Activated T-cell treated with anti-CD3 and anti-CD28 coated beads, Interleukin-2, amount 50 U/mL, for 1 hour (primary cell): ENCODE measurements around the gene CDK7.
"Not testable (repeated sequence)": the region's sequence is repeated elsewhere in the genome, so short reads cannot be mapped to it uniquely, and the experiment has no call there.

Experiments used
- DNase-seq: peaks from one replicate; pipeline ENCODE4 v3.0.0-alpha.2; 2020

CDK7 gene

DNA sequence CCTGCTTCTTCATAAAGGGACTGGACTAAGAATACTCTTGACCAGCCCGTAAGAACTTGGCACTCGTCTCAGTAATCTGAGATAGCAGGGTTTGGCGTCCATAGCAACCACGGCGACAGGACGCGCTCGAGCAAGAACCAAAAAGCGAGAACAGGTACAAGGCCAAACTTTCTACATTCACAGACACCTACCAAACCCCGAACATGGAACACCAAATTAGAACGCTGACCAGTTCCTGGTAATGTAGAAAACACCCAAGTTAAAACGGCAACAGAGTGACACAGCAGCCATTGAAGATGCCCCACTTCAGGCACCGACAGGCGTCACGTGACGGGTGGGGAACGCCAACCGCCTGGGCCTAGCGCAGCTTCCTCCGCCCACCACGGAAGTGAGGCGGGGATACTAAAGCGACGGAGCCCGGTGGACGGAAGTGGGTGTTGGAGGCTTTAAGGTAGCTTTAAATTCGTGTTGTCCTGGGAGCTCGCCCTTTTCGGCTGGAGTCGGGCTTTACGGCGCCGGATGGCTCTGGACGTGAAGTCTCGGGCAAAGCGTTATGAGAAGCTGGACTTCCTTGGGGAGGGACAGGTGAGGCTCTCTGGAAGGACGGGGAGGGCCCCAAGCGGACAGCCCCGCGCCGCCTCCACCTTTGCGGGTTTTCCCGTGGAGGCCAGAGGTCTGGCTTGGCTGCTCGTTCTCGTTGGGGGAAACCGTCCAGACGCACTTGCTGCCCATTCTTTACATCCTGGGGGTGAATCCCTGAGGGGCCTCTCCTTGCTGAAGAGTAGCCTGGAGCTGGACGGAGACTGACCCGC, at the start of gene CDK7:
TSS of gene CDK7 (plus strand) at position 430 of the 812 bp plus-strand sequence. CDS start at position 520, 90 bp downstream.
- peak; percentile 89 for DNase-seq

DNA sequence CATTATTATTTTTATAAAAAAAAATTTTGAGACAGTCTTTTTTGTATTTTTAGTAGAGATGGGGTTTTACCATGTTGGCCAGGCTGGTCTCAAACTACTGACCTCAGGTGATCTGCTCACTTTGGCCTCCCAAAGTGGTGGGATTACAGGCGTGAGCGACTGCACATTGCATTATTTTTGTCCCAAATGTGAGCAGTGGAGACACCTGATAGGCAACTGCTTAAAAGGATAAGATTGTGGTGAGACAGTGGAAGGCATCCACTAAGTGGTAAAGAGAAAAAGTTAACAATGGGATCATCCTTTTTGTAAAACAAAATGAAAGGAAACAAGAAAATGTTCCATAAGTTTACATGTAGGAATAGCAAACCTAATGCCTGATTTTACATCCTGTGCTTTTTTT, 47.3 kb upstream of the CDK7 start:
- no peak for DNase-seq

DNA sequence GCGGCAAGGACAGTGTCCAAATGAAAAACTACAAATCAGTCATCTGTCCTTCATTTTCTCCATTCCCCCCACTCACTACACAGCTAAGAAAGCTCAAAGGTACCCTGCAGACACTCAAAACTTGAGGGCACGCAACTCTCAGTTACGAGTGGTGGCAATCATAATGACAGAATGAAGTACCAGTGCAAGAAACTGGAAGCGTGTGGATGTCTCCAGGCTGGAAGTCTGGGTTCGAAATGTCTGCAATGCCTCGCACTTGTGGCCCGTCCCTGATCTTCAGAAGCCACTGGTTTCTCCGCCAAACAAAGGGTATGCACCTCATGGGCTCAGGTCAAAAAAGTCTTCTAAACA, 45.9 kb upstream of the CDK7 start:
- no peak for DNase-seq

DNA sequence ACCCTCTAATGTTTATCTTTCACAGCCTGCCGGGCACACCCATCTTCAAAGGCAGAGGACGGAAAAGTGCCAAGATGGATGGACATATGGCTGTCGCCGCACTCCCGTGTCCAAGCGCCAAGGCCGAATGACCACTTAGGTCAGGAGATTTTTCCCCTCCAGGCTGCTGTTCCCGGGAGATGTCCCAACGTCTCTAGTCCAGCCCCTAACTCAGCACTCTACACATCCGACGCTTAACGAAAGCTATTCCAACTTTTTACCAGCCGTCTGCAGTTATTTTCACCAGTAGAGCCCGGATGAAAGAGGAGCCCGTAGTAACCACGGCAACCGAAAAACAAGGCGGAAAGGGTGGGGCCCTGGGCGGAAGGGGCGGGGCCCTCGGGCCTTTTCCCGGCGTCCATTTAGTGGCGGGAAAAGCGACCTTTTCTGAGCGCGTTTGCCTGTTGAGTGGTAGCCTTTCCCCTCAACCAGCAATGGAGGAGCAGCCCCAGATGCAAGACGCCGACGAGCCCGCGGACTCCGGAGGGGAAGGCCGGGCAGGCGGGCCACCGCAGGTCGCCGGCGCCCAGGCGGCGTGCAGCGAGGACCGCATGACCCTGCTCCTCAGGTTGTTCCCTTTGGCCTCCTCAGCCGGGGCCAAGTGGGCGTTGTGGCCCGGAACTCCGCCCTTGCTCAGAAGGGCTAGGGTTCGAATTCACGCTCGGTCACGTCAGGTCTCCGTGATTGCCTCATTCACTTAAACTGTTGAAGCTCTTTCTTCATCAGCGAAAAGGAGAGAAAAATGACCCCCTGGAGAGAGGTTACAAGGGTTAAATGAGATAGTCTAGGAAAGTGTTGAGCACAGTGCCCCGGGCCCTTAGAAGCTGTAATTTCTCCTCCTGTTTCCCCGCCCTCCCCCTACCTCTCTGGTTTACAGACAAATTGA, 45.3 kb upstream of the CDK7 start, which contains the start of gene CENPH:
TSS of gene CENPH (plus strand) at position 422 of the 925 bp plus-strand sequence. CDS start at position 474, 52 bp downstream.
- DNase-seq = peak; percentile 92

DNA sequence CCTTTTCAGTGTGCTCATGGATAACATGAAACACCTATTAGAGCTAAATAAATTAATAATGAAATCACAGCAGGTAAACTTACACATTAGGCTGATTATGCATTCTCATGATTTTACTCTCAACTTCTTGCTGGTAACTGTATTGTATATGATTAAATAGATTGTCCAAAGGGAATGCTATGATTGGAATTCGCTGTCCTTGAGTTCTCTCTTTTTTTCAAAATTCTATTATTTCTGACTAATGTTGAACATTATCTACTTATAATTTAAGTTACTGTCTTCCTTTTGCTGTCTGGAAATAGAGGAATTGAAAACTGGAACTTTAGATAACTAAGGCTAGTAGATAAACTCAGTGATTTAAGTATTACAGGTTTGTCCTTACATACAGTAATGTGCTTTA, 32.2 kb upstream of the CDK7 start:
- DNase-seq = no peak

DNA sequence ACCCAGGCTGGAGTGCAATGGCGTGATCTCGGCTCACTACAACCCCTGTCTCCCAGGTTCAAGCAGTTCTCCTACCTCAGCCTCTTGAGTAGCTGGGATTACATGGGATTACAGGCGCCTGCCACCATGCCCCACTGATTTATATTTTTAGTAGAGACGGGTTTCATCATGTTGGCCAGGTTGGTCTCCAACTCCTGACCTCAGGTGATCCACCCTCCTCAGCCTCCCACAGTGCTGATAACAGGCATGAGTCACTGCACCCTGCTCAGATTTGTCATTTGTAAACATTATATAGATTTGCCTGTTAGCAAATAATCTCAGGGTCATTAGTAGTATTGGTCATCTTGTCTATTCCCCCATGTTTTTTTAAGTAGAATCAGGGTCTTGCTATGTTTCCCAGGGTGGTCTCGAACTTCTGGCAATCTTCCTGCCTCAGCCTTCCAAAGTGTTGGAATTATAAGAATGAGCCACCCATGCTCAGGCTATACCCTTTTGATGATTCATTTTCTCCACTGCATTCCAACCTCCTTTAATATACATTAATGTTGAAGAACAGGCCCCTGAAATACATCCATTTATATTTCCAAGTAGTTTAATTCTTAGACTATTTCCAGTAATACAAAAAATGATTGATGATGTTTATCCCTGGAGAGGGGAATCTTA, 28.0 kb upstream of the CDK7 start:
- DNase-seq = no peak

DNA sequence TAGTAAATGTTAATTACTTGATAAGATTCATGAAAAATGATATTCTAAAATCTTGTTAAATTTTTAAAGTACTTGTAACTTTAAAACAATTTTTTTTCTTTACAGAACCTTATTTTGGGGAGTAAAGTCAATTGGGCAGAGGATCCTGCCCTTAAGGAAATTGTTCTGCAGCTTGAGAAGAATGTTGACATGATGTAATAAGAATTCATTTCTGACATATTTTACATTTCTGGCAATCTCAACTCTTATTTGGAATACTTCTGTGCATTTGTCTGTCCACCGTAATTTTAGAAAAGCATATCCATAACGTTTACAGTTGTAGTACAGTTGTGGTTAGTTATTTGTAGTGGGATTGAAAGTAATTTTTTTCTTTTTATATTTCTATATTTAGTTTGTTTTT, 25.1 kb upstream of the CDK7 start:
- no peak for DNase-seq

DNA sequence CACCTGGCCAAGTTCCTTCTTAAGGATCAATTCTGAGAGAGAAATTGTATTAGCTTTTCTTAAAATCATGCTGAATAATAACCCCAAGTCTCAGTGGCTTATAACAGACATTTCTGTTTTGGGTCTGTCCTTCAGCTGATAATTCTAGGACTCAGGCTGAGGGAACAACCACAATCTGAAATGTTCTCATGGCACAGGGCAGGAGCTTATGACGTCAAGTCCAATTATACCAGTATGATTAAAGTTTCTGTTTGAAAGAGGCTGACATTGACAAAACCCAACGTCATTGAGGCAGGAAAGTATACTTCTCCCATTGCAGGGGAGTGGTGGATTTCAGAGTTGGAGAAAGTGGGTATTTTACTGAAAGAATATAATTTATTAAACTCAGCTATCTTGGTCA, 23.5 kb upstream of the CDK7 start:
- no peak for DNase-seq

DNA sequence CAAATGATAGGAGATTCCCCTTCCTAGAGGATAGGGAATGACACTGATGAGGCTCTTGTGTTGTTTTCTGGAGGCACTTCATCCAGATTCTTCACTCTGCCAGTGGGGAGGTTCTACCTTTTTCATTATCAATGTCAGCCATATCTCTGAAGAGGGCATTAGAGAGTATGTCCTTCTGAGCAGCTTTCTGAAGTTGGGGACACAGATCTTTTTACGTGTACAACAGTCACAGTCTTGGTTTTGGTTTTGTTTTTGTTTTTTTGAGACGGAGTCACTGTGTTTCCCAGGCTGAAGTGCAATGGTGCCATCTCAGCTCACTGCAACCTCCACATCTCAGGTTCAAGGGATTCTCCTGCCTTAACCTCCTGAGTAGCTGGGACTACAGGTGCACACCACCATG, 22.7 kb upstream of the CDK7 start:
- no peak for DNase-seq

DNA sequence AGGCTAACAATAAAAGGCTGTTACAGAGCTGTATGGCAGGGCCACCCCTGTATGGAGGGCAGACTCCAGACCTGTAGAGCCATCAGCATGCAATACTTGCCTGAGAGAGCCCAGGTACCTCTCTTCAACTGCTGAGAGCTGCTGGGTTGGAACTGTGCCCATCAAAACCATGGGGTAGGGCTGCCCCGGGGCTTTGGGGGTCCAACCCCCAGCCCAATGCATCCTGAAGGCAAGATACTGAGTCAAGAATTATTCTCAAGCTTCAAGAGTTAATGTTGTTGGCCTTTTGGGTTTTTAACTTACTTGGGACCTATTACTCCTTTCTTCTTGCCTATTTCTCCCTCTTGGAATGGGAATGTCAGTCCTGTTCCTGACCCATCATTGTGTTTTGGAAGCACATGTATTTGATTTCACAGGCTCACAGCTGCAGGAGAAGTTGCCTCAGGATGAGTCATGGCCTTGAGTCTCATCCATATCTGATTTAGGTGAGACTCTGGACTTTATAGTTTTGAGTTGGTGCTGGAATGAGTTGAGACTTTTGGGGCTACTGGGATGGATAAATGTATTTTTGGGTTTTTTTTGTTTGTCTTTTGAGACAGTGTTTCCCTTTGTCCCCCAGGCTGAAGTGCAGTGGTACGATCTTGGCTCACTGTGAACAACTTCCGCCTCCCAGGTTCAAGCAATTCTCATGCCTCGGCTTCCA, 21.0 kb upstream of the CDK7 start:
- DNase-seq = no peak

DNA sequence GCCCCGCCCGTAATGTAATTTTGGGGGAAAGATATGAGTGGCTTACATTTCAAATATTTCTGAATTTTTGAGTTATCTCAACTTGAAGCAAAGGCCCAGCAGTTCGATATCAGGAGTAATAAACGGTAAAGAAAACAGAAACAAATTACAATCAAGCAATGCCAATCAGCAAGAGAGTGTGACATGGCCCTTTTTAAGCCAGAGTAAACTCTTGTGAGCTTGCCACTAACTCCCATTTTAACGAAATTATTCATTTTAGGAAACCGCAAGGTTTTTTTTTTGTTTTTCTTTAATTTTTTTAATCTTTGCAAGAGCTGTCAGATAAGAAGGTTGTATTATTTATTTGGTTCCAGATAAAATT, 17.6 kb upstream of the CDK7 start:
- DNase-seq = no peak

DNA sequence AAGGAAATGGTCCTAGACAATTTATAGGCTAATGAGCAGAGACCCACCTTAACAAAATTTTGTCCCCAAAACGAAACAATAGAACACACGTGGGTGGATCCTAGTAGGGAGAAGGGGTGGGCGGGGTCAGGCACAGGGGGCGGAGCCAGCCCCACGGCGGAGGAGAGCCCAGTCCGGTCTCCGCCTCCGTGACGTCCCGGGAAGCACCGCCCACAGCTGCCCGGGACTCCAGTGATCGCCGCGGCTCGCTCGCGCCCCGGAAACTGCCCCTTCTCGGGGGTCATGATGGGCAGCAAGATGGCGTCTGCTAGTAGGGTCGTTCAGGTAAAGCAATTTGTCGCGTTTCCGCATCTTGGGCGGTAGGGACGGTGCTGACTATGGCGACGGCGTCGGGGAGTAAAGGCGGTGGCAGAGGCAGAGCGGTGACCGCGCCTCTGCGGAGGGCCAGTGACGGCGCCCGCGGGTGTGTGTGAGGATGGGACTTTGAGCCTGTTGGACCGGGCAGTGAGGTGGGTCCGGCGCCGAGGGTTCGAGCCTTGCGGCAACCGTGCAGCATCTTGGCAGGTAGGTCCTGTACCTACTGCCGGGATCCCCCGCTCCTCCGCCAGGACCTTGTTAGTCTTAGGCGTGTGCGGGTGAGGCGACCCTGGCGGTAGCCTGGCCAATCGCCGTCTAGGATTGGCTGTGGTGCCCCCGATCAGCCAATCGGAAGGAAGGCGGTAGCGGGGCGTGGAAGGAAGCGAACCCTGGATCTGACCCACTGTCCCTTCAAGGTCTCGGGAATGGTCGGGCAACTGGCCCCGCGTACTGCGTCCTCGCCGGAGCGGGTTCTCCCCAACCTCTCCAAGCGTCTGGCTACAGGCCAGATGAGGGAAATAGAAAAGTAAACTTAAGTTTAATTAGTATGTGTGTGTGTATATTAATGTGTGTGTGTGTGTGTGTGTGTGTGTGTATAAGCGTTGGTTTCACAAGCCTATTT, 16.8 kb upstream of the CDK7 start:
- peak; percentile 94 for DNase-seq

DNA sequence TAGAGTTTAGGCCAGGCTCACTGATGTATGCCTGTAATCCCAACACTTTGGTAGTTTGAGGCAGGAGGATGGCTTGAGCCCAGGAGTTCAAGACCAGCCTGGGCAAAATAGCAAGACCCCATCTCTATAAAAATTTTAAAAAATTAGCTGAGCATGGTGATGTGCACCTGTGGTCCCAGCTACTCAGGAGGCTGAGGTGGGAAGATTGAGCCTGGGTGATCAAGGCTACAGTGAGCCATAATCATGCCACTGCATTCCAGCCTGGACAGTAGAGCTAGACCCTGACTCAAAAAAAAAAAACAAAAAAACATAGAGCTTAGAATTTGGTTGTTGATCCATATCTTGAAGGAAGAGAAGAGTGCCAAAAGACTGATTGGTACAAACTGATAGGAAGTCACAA, 14.7 kb upstream of the CDK7 start:
- DNase-seq = no peak

DNA sequence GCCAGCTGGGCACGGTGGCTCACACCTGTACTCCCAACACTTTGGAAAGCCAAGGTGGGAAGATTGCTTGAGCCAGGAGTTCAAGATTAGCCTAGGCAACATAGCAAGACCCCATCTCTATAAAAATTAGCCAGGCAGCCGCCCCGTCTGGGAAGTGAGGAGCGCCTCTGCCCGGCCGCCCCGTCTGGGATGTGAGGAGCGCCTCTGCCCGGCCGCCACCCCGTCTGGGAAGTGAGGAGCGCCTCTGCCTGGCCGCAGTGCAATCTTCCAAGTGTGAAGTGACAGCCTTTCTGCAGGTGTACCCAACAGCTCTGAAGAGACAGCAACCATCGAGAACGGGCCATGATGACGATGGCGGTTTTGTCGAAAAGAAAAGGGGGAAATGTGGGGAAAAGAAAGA, 14.3 kb upstream of the CDK7 start:
- not testable (repeated sequence) for DNase-seq

DNA sequence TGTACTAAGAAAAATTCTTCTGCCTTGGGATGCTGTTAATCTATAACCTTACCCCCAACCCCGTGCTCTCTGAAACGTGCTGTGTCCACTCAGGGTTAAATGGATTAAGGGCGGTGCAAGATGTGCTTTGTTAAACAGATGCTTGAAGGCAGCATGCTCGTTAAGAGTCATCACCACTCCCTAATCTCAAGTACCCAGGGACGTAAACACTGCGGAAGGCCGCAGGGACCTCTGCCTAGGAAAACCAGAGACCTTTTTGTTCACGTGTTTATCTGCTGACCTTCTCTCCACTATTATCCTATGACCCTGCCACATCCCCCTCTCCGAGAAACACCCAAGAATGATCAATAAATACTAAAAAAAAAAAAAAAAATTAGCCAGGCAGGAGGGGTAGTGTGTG, 13.9 kb upstream of the CDK7 start:
- DNase-seq = not testable (repeated sequence)

DNA sequence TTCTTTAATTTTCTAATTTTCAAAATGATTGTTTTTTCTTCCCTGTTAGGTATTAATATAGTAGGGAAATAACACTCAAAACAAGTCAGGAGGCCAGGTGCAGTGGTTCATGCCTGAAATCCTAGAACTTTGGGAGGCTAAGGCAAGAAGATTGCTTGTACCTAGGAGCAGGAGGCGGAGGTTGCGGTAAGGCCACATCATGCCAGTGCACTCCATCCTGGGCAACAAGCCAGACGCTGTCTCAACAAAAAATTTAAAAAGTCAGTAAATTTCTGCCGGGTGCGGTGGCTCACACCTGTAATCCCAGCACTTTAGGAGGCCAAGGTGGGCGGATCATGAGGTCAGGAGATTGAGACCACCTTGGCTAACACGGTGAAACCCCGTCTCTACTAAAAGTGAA, 10.2 kb upstream of the CDK7 start:
- no peak for DNase-seq

DNA sequence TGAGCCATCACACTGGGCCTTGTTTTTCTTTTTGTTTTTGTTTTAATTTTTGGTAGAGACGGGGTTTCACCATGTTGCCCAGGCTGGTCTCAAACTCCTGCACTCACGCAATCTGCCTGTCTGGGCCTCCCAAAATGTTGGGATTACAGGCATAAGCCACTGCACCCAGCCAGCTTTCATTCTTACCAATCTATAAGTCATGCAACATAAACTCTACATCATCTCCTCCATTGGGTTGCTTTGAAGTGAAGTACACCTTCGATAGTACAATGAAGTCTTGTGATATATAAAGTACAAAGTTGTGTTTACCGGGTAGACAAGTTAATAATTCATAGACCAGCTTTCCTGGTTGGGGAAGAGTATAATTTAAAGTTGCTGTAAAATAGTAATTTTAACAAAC, 8.8 kb upstream of the CDK7 start:
- no peak for DNase-seq

DNA sequence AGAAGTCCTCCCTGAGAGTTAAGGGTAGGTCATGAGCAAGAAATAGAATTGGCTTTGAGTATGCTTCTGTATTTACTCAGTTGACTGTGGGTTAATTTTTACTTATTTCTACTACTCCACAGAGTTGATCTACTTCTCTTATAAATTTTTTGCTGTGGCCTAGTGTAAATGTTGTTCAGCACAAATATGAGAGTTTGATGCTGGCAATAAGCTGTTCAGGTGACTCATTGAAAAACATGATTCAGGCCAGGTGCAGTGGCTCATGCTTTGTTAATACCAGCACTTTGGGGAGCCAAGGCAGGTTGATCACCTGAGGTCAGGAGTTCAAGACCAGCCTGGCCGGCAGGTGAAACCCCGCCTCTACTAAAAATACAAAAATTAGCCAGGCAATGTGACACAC, 4.5 kb upstream of the CDK7 start:
- no peak for DNase-seq

DNA sequence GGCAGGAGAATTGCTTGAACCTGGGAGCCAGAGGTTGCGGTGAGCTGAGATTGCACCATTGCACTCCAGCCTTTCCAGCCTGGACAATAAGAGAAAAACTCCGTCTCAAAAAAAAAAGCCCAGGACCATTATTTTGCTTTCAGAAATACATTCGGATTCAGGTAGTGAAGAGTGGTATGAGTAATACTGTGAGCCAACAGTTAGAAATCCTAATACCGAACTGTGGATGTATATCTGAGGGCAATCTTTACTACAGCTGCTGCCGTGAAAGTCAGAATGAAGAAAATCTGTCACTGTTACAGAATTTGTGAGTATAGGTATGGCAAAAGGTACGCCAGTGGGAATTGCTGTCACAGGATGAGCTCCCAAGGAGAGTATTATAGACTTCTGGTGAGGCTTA, 3.4 kb upstream of the CDK7 start:
- DNase-seq = no peak

DNA sequence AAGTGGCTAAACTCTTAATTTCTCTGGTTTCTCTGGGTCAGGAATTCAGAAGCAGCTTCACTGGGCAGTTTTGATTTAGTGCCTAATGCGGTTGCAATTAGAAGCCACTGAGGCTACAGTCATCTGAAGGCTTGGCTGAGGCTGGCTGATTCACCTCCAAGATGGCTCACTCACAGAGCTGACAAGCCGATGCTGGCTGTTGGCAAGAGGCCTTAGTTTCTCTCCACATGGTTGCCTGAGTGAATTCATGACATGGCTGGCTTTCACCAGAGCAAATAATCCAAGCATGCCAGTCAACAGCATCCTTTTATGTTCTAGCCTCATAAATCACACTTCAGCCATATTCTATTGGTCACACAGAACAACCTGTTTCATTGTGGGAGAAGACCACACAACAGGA, 2.8 kb upstream of the CDK7 start:
- no peak for DNase-seq

DNA sequence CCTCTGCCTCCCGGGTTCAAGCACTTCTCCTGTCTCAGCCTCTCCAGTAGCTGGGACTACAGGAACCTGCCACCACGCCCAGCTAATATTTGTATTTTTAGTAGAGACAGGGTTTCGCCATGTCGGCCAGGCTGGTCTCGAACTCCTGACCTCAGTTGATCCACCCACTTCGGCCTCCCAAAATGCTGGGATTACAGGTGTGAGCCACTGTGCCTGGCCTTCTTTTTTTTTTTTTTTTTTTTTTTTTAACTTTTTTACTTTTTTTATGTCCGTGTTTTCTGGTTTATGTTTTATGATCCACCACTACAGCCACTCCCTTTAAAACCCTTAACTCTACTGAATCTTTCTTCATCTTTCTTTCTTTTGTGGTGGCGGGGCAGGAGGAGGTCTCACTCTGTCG, 2.0 kb downstream of the CDK7 start:
- DNase-seq = not testable (repeated sequence)

DNA sequence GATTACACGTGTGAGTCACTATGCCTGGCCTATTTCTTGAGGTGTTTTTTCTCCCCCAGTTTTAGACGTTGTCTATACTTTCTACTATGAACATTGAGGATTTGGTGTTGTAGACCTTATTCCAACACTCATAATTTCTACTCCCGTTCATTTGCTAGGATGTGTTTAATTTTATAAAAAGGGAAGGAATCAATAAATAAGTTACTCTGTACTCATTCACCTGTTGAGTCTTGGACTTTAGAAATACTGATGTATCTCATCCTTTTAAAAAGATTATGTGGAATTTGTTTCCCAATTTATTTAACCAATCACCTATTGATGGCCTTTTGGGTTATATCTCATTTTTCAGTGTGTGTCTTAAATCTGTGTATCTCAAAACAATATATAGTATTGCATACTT, 3.2 kb downstream of the CDK7 start:
- no peak for DNase-seq
